Tongue (tissue), 2 donors: ENCODE data around the gene NCMAP. TPM values are rescaled to one million over a fixed set of nuclear protein-coding genes. Genes with fewer than 3 reads are reported as not detected.
"Not testable (repeated sequence)": the region's sequence is repeated elsewhere in the genome, so short reads cannot be mapped to it uniquely, and the experiment has no call there.

Source experiments
- DNase-seq: peaks from one replicate; pipeline ENCODE4 v3.0.0-alpha.2; 2015
- total RNA-seq: library from RNA; depleted of rRNA; stranded (reverse); fragments of >200 nt; gene quantifications from one replicate; pipeline ENCODE4 v1.2.3, GENCODE V29; 2014

The NCMAP gene, protein sequence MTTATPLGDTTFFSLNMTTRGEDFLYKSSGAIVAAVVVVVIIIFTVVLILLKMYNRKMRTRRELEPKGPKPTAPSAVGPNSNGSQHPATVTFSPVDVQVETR
- 2.6 TPM for total RNA-seq

DNA sequence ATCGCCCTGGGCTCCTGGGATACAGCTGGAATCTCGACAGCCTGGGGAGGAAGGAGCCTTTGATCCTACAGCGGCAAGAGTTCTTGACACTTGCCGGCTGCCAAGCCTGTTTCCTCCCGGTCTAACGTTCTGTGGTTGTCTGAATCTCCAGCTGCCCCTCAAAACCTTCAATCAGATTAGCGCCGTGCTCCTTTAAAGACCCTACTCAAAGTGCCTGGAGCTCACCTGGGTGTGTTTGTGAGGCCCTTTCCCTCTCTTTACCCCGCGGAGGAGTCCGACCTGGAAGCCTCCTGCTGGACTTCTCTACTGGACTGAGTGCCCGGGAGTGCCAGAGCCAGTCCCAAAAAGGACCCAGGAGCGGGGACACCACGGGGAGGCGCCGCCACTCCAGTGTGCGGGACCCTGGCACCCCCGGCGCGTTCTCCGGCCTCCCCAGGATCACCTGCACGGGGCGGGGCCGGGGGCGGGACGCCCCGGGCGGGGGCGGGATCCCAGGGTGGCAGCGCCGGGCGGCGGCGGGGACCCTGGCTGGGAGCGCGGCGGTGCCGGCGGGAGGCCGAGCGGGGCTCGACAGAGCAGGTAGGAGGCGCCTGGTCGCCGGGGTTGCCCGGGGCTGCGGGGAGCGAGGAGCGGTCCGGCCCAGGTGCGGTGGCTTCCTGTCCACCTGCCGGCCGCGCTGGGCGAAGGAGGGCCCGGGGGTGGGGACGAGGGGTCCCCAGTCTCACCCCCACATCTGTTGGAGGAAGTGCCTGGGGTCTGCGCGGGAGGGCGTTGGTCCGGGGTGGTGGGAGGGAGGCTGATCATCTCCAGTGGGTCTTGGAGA is at the start of gene NCMAP:
Gene NCMAP (plus strand): TSS at position 497 of the 823 bp plus-strand sequence. CDS start 39,344 bp downstream, outside the sequence.
- DNase-seq, result peak; percentile 21

DNA sequence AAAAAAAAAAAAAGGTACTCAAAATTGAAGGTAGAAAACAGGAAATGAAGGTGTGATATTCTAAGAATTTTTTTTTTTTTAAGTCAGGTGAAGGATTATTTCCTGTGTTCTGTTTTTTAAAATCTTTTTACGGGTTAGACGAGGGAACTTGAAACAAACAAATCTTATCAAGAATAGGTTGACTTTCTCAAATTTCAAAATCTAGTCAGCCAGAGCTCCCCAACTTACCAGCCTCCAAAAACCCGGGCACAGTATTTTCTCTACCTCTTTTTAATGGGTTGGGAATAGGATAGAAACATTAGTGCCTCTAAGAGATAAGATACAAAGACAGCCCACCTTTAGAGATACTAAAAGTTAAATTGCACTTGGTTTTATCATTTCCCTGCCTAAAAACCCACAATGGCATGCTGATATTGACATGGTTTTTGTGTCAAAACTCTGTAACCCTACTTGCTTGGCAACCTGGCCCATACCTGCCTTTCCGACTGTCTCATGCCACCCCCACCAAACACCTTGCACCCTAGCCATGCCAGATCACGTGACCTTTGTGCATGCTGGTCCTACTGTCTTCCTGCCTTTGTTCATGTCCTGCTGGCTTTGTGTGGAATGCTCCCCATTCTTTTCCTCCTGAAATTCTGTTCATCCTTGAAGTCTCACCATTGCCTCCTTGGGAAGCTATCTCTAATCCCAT is 49.1 kb upstream of the NCMAP start:
- no peak for DNase-seq

DNA sequence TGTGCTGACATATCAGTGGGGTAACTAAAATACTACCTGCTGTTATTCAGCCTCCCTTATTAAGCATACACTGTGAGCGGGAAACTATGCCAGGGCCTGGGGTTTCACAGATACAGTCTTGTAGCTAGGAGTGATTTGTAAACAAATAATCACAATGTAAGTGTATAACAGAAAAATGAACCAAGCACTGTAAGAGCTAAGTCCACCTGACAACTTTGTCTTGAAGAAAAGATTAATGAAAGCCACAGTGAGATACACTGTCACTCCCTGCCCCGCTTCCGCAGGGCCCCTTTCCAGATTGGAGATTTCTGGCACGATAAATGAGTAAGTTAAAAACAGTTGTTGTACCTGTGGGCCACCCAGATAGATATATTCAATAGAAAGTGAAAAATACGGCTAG is 48.5 kb upstream of the NCMAP start:
- DNase-seq, result no peak

DNA sequence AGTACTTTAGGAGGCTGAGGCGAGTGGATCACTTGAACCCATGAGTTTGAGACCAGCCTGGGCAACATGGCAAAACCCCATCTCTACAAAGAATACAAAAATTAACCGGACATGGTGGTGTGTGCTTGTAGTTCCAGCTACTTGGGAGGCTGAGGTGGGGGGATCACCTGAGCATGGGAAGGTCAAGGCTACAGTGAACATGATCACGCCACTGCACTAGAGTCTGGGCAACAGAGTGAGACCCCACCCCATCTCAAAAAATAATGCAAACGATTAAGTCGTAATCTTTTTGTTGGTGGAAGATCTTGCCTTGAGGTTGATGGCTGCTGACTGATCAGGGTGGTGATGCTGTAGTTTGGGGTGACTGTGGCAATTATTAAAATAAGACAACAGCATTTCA is 47.0 kb upstream of the NCMAP start:
- no peak for DNase-seq

DNA sequence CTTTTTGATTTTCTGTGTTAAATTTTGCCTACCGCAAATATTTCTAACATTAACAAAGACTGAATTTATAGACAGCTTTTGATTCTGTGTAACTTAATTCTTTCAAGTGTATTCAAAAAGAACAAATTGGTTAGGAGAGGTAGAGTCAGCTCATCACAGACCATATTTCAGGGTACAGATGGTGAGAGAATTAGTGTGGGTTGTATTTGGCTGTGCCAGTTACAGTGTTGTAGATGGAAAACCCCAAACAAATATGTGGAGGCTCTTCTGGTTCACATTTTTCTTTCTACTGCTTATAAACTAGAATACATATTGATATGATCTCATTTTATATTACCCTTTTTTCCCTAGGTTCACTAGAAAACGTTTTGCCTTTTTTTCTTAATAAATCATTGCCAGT is 42.2 kb upstream of the NCMAP start:
- no peak for DNase-seq

DNA sequence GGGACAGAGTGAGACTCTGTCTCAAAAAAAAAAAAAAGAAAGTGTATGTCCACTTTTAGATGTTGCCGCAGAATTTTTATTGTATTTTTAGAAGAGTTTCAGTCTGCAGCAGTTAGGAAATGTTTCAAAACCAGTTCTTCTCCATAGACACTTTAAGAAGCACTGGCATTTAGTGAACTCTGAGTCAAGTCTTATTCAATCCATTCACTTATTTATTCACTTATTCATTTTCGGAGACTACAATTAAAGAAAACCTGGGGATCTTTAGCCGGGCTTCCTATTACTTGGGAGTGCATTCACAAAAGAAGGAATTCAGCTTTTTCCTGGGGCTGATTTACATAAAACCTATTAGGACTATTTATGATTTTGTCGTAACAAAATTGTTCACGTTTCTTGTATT is 40.9 kb upstream of the NCMAP start:
- no peak for DNase-seq

DNA sequence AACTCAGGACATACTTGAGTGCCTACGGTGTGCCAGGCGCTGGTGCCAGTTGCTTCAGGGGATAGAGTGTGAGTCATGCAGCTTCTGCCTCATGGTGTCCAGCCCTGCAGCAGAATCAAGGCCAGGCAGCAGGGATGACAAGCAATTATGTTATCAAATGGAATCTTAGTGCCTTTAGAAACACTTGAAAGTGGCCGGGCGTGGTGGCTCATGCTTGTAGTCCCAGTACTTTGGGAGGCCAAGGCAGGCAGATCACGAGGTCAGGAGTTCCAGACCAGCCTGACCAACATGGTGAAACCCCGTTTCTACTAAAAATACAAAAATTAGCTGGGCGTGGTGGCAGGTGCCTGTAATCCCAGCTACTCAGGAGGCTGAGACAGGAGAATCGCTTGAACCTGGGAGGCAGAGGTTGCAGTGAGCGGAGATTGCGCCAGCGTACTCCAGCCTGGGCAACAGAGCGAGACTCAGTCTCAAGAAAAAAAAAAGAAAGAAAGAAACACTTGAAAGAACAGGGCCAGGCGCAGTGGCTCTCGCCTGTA is 40.1 kb upstream of the NCMAP start:
- not testable (repeated sequence) for DNase-seq

DNA sequence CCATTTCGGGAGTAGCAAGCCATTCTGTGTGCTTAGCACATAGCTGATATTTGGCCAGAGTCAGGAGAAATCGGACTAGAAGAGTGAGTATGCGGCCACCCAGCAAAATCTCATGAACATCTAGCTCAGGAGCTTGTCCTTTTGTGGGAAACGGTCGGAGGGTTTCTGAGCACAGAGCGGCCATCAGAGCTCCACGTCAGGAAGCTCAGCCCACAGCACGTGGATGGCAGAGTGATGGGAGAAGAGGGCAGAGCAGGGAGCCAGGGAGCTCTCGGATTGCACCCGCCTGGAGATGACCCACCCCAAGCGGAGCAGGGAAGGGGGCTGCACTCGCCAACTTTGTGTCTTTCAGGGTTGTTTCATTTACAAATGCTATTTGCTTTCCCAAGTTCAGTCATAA is 39.4 kb upstream of the NCMAP start:
- DNase-seq, result no peak

DNA sequence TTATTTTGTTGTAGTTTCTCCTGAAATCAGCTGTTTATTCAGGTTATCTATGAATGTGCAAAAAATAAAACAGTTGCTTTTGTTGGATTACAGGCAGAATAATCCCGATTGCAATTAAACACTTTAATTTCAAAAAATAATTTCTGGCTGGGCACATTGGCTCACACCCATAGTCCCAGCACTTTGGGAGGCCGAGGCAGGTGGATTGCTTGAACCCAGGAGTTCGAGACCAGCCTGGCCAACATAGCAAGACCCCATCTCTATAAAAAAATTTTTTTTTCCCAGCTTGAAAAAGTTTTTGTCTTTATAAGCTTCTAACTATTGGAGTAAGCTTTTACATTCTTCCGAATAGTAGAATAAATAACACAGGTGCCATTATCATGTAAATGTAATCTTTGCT is 38.0 kb upstream of the NCMAP start:
- DNase-seq, result no peak

DNA sequence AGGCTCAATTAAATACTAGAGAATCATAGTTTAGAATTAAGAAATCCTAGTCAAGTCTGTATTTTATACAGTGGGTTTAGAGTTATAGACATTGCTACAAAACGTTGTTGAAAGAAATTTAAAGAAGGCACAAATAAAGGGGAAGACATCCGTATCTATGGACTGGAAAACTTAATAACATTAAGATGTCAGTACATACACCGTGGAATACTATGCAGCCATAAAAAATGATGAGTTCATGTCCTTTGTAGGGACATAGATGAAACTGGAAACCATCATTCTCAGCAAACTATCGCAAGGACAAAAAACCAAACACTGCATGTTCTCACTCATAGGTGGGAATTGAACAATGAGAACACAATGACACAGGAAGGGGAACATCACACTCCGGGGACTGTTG is 35.6 kb upstream of the NCMAP start:
- not testable (repeated sequence) for DNase-seq

DNA sequence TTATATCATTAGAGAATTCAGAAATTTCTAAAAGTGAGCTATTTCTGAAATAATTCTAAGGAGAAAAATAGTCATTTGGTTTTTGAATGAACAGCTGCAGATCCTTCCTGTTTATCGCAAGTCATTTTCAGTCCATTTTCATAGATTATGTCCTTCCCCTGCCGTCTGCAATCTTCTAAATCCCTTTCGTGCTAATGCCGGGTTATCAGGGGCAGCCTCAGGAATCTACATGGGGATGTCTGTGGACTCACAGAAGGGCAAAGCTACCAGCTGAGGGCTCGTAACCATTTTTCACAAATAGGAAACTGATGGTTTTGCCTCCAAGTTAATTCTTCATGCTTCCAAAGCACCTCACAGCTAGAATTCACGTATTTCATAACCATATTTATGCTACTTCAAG is 30.3 kb upstream of the NCMAP start:
- DNase-seq, result no peak

DNA sequence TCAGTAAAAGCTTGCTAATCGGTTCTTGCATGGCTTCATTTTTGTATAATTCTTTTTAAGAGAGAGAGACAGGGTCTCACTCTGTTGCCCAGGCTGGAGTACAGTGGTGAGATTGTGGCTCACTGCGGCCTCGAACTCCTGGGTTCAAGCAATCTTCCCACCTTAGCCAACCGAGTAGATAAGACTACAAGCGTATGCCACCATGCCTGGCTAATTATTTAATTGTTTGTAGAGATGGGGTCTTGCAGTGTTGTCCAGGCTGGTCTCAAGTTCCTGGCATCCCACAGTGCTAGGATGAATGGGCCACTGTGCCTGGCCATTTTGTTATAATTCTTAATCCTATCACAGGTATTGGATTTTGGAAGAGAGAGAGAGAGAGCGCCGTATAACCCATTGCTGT is 29.8 kb upstream of the NCMAP start:
- DNase-seq, result no peak

DNA sequence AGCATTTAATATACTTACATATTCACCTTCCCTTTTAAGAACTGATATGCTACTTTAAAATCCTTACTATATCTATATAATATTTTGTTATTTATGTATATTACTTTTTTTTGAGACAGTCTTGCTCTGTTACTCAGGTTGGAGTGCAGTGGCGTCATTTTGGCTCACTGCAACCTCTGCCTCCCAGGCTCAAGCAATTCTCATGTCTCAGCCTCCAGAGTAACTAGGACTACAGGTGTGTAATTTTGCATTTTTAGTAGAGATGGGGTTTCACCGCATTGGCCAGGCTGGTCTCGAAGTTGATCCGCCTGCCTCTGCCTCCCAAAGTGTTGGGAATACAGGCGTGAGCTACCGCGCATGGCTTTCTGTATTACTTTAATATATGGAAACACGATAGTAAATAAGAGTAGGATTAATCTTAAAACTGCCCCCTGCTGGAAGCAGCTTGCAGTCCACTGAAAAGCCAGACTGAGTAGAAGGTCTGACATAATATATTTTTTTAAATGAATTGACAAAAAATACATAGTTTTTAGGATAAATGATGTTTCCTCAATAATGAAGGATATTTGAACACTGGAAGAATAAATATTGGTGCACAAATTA is 28.8 kb upstream of the NCMAP start:
- no peak for DNase-seq

DNA sequence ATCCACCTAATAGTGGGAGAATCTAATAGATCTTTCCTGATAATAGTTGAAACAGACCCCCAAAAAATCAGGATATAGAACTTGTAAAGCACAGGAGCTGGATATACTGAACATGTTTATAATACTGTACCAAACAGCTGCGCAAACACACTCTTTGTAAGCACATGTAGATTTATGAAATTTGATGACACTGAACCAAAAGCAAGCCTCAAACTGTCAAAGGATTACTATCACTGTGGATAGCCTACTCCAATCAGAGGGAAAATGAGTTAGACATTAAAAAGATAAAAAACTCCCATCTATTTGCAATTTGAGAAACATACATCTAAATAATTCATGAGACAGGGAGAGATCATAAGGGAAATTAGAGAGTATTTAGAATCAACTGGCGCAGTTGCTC is 27.1 kb upstream of the NCMAP start:
- DNase-seq, result peak; percentile 15

DNA sequence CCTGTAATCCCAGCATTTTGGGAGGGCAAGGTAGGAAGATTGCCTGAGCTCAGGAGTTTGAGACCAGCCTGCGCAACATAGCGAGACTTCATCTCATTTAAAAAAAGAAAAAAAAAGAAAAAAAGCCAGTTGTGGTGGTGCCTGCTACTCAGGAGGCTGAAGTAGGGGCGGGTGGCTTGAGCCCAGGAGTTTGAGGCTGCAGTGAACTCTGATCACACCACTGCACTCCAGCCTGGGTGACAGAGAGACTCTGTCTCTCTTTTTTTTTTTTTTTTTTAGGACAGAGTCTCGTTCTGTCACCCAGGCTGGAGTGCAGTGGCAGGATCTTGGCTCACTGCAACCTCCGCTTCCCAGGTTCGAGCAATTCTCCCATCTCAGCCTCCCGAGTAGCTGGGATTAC is 26.6 kb upstream of the NCMAP start:
- not testable (repeated sequence) for DNase-seq

DNA sequence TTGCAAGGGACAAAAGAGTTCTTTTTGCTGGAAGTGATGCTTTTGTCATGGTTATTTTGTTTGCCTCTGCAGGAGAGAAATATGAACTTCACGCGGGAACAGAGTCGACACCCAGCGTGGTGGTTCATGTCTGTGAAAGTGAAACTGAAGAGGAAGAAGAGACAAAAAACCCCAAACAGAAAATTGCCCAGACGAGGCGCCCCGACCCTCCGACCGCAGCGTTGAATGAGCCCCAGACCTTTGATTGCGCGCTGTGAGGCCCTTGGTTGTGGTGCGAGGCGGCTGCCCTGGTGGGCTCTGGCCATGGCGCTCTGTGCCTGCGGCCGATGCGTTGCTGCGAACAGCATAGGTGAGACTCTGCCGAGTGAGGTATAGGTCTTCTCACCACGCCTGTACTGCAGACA is 20.9 kb upstream of the NCMAP start:
- DNase-seq, result no peak

DNA sequence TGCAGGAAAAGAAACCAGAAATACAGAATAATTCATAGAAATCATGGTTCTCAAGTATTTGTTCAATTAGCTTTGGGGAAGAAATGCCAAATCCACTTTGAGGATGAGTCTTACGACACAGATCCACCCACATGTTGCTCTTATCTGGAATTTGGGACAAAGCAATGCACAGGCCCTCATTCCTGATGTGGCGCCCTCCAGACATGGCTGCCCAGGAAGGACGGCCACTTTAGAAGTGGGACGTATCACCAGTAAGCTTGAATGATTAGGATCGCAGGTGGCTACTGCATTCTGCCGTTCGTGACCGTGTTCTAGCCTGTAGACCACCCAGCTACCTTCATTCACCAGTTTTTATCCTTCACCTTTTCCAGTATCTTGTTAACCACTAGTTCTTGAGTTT is 20.1 kb upstream of the NCMAP start:
- DNase-seq, result no peak

DNA sequence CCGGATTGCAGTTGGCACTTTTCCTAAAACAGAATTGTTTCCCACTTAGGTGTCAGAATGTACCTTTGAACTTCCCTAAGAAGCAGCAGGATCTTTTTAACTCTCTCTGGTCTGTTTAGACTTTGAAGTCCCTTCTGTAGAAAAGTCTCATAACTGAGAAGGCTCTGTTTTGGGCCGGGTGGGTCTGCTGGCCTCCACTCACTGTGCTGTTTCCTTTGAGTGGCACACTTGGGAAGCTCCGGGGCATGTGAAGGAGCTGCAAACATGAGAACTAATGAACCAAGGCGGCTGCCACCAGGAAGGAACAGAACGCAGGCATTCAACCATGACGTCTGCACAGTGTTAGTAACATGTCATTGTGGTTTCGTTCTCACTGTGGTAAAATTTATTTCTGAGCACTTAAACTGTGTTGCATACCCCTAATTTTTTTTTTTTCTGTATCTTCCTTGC is 19.5 kb upstream of the NCMAP start:
- DNase-seq, result no peak

DNA sequence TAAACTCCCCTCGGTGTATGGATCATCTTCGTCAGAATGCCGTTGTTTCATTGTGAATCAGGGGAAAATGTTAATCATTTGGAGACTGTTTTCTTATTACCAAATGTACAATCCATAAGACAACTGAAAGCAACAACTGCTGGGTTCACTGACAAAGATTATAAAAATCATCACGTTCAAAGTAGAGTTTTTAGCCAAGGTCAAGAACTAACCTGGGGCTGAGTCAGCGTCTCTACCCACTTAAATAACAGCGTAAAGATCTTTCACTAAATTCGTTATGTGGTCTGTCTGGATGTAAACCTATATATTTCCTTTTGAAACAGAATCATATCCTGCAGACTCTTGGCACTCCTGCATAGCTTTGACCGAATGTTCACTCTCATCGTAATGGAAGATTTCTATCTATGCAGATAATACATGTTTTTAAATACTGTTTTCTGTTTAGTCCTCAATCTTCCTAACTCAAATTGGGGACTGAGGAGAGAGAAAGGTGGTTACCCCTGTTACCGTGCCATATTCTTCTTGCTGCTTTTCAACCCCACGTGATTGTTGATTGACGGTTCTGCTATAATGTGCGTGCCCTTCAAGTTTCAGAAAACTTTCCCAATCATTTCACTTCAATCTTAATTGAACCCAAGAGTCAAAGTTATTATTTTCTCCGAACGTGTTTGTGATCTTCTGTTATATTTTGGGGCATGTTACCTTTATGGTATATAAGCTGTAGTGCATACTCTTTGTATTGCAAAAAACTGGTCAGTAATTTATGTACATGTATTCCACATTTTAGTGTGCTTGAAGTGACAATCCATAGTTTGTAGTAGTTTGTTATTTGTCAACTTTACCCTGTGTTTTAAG is 15.6 kb upstream of the NCMAP start:
- DNase-seq, result no peak

DNA sequence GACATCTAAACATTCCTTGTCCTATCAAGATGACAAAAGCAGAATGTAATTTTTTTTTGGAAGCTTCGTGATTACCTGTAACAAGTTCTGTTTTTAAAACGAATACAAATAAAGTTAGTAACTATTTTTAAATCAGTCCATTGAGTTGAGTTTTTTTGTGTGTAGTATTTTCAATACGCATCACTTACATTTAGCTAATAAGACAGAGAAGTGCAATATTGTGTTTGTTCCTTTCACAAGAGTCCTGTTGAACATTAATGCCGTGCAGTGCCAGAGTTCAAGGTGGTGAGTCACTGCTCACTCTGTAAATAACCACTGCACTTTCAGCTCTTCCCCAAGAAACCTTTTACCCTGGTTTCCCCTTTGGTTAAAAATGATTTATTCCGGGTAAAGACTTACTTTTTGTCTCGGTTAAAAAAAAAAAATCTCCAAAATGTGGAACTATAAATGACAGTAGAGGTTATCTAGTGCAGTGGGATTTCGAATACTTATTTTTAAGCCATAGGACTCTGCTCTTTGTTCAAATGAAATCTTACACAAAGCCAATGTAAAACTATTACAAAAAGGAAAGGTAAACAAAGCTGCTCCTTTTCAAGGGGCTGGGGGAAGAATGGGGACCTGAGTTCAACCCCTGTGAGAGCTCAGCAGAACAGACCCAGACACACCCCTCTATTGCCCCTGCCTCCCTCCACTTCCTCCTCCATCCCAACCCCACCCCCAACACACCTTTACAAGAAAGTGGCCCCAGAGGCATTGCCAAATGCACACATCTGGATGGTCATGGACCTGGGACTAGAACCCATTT is 14.8 kb upstream of the NCMAP start:
- no peak for DNase-seq
